Endothelial cell of umbilical vein (primary cell): ENCODE results near the gene AKAIN1. TPM values are rescaled to one million over a fixed set of nuclear protein-coding genes. Genes with fewer than 3 reads are reported as not detected.

Experiments used
- BruUV-seq: library from RNA; stranded (reverse); fragments of 400-500 nt; replicated peaks from 2 replicates; lab custom pipeline; 2021; lab: Mats Ljungman, UMichigan
- CTCF ChIA-PET: fragments of 300-600, 350-600 bp; sonication (Branson Sonifier 250); formaldehyde crosslinking; loops from one replicate; lab custom pipeline; 2021; ENCODE audit warnings: antibody characterized with exemption, inconsistent platforms; lab: Charles Lee
- POLR2A ChIA-PET: fragments of 300-600, 350-600 bp; sonication (Branson Sonifier 250); formaldehyde crosslinking; loops from one replicate; lab custom pipeline; 2021; ENCODE audit warnings: antibody characterized with exemption, inconsistent platforms; lab: Charles Lee
- DNase-seq: peaks from one replicate; pipeline ENCODE4 v3.0.0-alpha.2; 2011; ENCODE audit warnings: low read depth, low spot score
- FAIRE-seq: peaks from 2 replicates; lab custom pipeline; 2011; peaks lifted over from hg19 to GRCh38; lab: Jason Lieb, UNC
- H2AFZ ChIP-seq: 2 replicates; pipeline ENCODE4 v1.6.0; 2012; ENCODE audit warnings: low read depth, low read length, control low read depth, inconsistent platforms
- H3K27ac ChIP-seq: 2 replicates; pipeline ENCODE4 v1.5.1; 2011; ENCODE audit warnings: low read depth, mild to moderate bottlenecking, control low read depth, low read length, moderate library complexity; ENCODE audit not compliant: insufficient read depth
- H3K27me3 ChIP-seq, 2 experiments: 2 replicates each; pipeline versions ENCODE4 v1.6.0 to v1.6.1; 2011; ENCODE audit warnings: low read length in 2 of 2, mixed read lengths in 1 of 2; ENCODE audit not compliant: control insufficient read depth in 2 of 2, insufficient read depth in 2 of 2
- H3K36me3 ChIP-seq, 2 experiments: 2 replicates in 1 of 2; 3 replicates in 1 of 2; pipeline ENCODE4 v1.5.1; 2011; ENCODE audit warnings: low read length in 2 of 2, mild to moderate bottlenecking in 1 of 2, moderate library complexity in 1 of 2; ENCODE audit not compliant: control insufficient read depth in 2 of 2, insufficient read depth in 2 of 2; ENCODE audit errors: extremely low read depth in 1 of 2
- H3K4me1 ChIP-seq: 3 replicates; pipeline ENCODE4 v1.5.1; 2011; ENCODE audit warnings: mild to moderate bottlenecking, low read length; ENCODE audit not compliant: control insufficient read depth, insufficient read depth; ENCODE audit errors: extremely low read depth
- H3K4me2 ChIP-seq: 2 replicates; pipeline ENCODE4 v1.6.1; 2011; ENCODE audit warnings: low read length, control low read depth, mixed read lengths; ENCODE audit not compliant: insufficient read depth
- H3K4me3 ChIP-seq, 3 experiments: fragments of 200-600 bp in 1 of 3; sonication (generic), shearing (Covaris generic) in 1 of 3; replicated peaks in 1 of 3; 2 replicates each; pipeline ENCODE4 v1.5.1; 2011 to 2016; ENCODE audit warnings: control low read depth in 3 of 3, low read length in 3 of 3, mild to moderate bottlenecking in 2 of 3, inconsistent platforms in 1 of 3, low read depth in 1 of 3, moderate library complexity in 1 of 3; ENCODE audit not compliant: insufficient read depth in 1 of 3
- H3K79me2 ChIP-seq: 2 replicates; pipeline ENCODE4 v1.6.0; 2012; ENCODE audit warnings: low read length, inconsistent platforms; ENCODE audit not compliant: control insufficient read depth, insufficient read depth
- H3K9ac ChIP-seq: replicated peaks from 2 replicates; pipeline ENCODE3; 2011; ENCODE audit warnings: low read length, control low read depth; ENCODE audit not compliant: insufficient read depth; ENCODE audit errors: extremely low read depth
- H3K9me1 ChIP-seq: replicated peaks from 3 replicates; pipeline ENCODE4 v1.6.0; 2011; ENCODE audit warnings: mild to moderate bottlenecking, low read length; ENCODE audit not compliant: control insufficient read depth, insufficient read depth; ENCODE audit errors: extremely low read depth
- H3K9me3 ChIP-seq: replicated peaks from 2 replicates; pipeline ENCODE4 v1.5.1; 2012; ENCODE audit warnings: low read length, inconsistent platforms; ENCODE audit not compliant: control insufficient read depth, insufficient read depth
- H4K20me1 ChIP-seq: replicated peaks from 2 replicates; pipeline ENCODE3; 2011; ENCODE audit warnings: mild to moderate bottlenecking, low read length; ENCODE audit not compliant: control insufficient read depth, insufficient read depth; ENCODE audit errors: extremely low read depth
- CTCF ChIP-seq, 2 donors: IDR thresholded peaks; 1 replicate in 1 of 2; 2 replicates in 1 of 2; pipeline ENCODE4 v1.5.1; 2011; ENCODE audit warnings: low read length in 2 of 2, mild to moderate bottlenecking in 2 of 2, moderate library complexity in 2 of 2, control low read depth in 1 of 2, inconsistent platforms in 1 of 2, low read depth in 1 of 2; ENCODE audit not compliant: insufficient read depth in 1 of 2; ENCODE audit errors: extremely low read depth in 1 of 2
- EZH2 ChIP-seq: IDR thresholded peaks from 2 replicates; pipeline ENCODE4 v1.6.1; 2012; ENCODE audit warnings: borderline replicate concordance, low read depth, mild to moderate bottlenecking, moderate library complexity, low read length, inconsistent platforms; ENCODE audit not compliant: severe bottlenecking
- FOS ChIP-seq: IDR thresholded peaks from 2 replicates; pipeline ENCODE4 v1.6.1; 2011; ENCODE audit warnings: mild to moderate bottlenecking, low read length, moderate library complexity, borderline replicate concordance; ENCODE audit not compliant: insufficient read depth
- GATA2 ChIP-seq: IDR thresholded peaks from 2 replicates; pipeline ENCODE4 v1.7.0; 2011; ENCODE audit warnings: low read depth, mild to moderate bottlenecking, moderate library complexity, mixed read lengths, low read length; ENCODE audit not compliant: insufficient read length, insufficient read depth
- JUN ChIP-seq: IDR thresholded peaks from 2 replicates; pipeline ENCODE4 v1.6.1; 2011; ENCODE audit warnings: borderline replicate concordance, low read depth; ENCODE audit not compliant: insufficient read length, insufficient read depth
- MAX ChIP-seq: IDR thresholded peaks from 2 replicates; pipeline ENCODE4 v1.6.1; 2011; ENCODE audit not compliant: insufficient read depth, insufficient read length
- MYC ChIP-seq: IDR thresholded peaks from one replicate; pipeline ENCODE4 v1.6.1; 2011; ENCODE audit warnings: mild to moderate bottlenecking, low read depth, low read length
- POLR2A ChIP-seq: IDR thresholded peaks from 2 replicates; pipeline ENCODE4 v1.6.1; 2012; ENCODE audit warnings: low read depth, mild to moderate bottlenecking, control low read depth, low read length
- POLR2AphosphoS5 ChIP-seq: IDR thresholded peaks from 2 replicates; pipeline ENCODE4 v1.6.1; 2012; ENCODE audit warnings: low read depth, mild to moderate bottlenecking, control low read depth, low read length, moderate library complexity; ENCODE audit not compliant: insufficient read depth
- dilution Hi-C: fragments of 300-500 bp; cut with MboI; formaldehyde crosslinking; loops from one replicate; pipeline ENCODE4 v1.15.0; 2019; ENCODE audit warnings: low sequenced_read_pairs; ENCODE audit not compliant: extremely low pct_ligation_motif_present
- intact Hi-C: fragments of 100-400 bp; cut with micrococcal nuclease; formaldehyde crosslinking; loops from one replicate; pipeline ENCODE4 v1.10.0; 2022
- polyA plus RNA-seq, 4 experiments: library from polyadenylated mRNA; depleted of rRNA in 3 of 4; stranded (reverse) in 3 of 4; unstranded in 1 of 4; fragments of >200 nt; gene quantifications; 2 replicates each; pipeline versions ENCODE4 v1.2.1 to v1.2.3, GENCODE V29; 2011 to 2012; ENCODE audit warnings: missing spikeins in 1 of 4
- total RNA-seq: library from RNA; stranded (reverse); gene quantifications from 2 replicates; pipeline ENCODE4 v1.2.3, GENCODE V29; 2021

The AKAIN1 gene
- total and polyA plus RNA-seq, 2 donors (not counting 3 experiments of a cell fraction or from before 2014, with no cell fraction given): not detected

GRCh38 chr18:5150894-5151293, 46.2 kb downstream of the AKAIN1 start:
- ChIA-PET CTCF (no interaction called here), POLR2A (no interaction called here)
- H3K9ac ChIP-seq: no peak overlapping the region
- H3K27me3 ChIP-seq: no peaks in the 10 kb centered on the region
- DNase-seq (no peak), FAIRE-seq (no peak)
- intact Hi-C loops (no loop called here), dilution Hi-C loops (no loop called here)
- H3K4me3 ChIP-seq: no peak overlapping the region
- H3K4me1 ChIP-seq: no peaks in the 10 kb centered on the region
- H3K79me2 ChIP-seq: no peaks in the 10 kb centered on the region
- no peaks in the 10 kb centered on the region for H3K9me1 ChIP-seq
- H4K20me1 ChIP-seq: no peaks in the 10 kb centered on the region
- no peaks in the 10 kb centered on the region for H3K36me3 ChIP-seq
- no peak overlapping the region for H2AFZ ChIP-seq
- TF ChIP-seq POLR2AphosphoS5 (no peak), CTCF (IDR thresholded peaks at IDR 0.05; ENCODE audit: extremely low read depth in 1 of 2, insufficient read depth in 1 of 2, low read depth in 1 of 2, low read length in 2 of 2) (no peak), POLR2A (no peak), GATA2 (no peak), FOS (no peak), EZH2 (no peak), JUN (no peak), MAX (no peak), MYC (no peak)
- H3K4me2 ChIP-seq: no peak overlapping the region
- no peak overlapping the region for H3K27ac ChIP-seq
- BruUV-seq: no TSS peak
- no peaks in the 10 kb centered on the region for H3K9me3 ChIP-seq
